NCI-H1417 treated with DMSO at 0.1 percent for 48 hours (cell line): ENCODE measurements around the gene RANBP3L.
"Not testable (repeated sequence)": the region's sequence is repeated elsewhere in the genome, so short reads cannot be mapped to it uniquely, and the experiment has no call there.

Source experiments
- DNase-seq: peaks from one replicate; lab custom pipeline; 2025; lab: John Stamatoyannopoulos, UW

Gene RANBP3L

GRCh38 chr5:36285837-36286615, 15.7 kb downstream of the RANBP3L start:
- no peak for DNase-seq

- not testable (repeated sequence) for DNase-seq
Measured at GRCh38 chr5:36283775-36284174, 17.9 kb downstream of the RANBP3L start.

GRCh38 chr5:36281626-36282025, 20.1 kb downstream of the RANBP3L start:
- DNase-seq = no peak

GRCh38 chr5:36279054-36279698, 22.5 kb downstream of the RANBP3L start:
- no peak for DNase-seq

- no peak for DNase-seq
Measured at GRCh38 chr5:36277521-36278176, 24.1 kb downstream of the RANBP3L start.

- DNase-seq = no peak
Measured at GRCh38 chr5:36276864-36277263, 24.8 kb downstream of the RANBP3L start.

GRCh38 chr5:36273809-36274526, 27.7 kb downstream of the RANBP3L start:
- no peak for DNase-seq

GRCh38 chr5:36272136-36272690, 29.5 kb downstream of the RANBP3L start:
- no peak for DNase-seq

- DNase-seq = no peak
Measured at GRCh38 chr5:36270876-36271575, 30.7 kb downstream of the RANBP3L start.

GRCh38 chr5:36270175-36270574, 31.5 kb downstream of the RANBP3L start:
- no peak for DNase-seq

- no peak for DNase-seq
Measured at GRCh38 chr5:36269478-36269877, 32.2 kb downstream of the RANBP3L start.

- no peak for DNase-seq
Measured at GRCh38 chr5:36267905-36268304, 33.8 kb downstream of the RANBP3L start.

GRCh38 chr5:36264202-36264760, 37.4 kb downstream of the RANBP3L start:
- DNase-seq = no peak

- no peak for DNase-seq
Measured at GRCh38 chr5:36261186-36261585, 40.5 kb downstream of the RANBP3L start.

GRCh38 chr5:36253575-36253974, 48.1 kb downstream of the RANBP3L start:
- DNase-seq = no peak

GRCh38 chr5:36252722-36253365, 48.9 kb downstream of the RANBP3L start:
- DNase-seq = no peak

- DNase-seq = no peak
Measured at GRCh38 chr5:36251218-36251617, 50.5 kb downstream of the RANBP3L start.

- DNase-seq = no peak
Measured at GRCh38 chr5:36250427-36250826, 51.3 kb downstream of the RANBP3L start.

- DNase-seq = no peak
Measured at GRCh38 chr5:36246036-36246800, 55.5 kb downstream of the RANBP3L start.

GRCh38 chr5:36244076-36244475, 57.6 kb downstream of the RANBP3L start:
- no peak for DNase-seq
